Psoas muscle (tissue), 8 donors: Measurements from ENCODE around the gene TRDN. TPM values are rescaled to one million over a fixed set of nuclear protein-coding genes. Genes with fewer than 3 reads are reported as not detected.
A peak's percentile ranks its signal among the peaks of the same experiment; 100 is the strongest.

Experiments used
- ATAC-seq, 4 donors: fragments of 200-7000 bp; cut with Tn5 transposase; one replicate each; pipeline ENCODE4 v1.9.1; 2020; ENCODE audit warnings: moderate library complexity in 3 of 4, mild to moderate bottlenecking in 2 of 4
- DNase-seq, 2 donors: peaks; one replicate each; pipeline ENCODE4 v3.0.0-alpha.2; 2020
- H3K27ac ChIP-seq: fragments of 200-600 bp; one replicate; pipeline ENCODE4 v1.8.0; 2022
- H3K27me3 ChIP-seq, 3 donors: fragments of 200-600 bp in 1 of 3; one replicate each; pipeline versions ENCODE4 v1.6.1 to v1.8.0; 2013 to 2022; ENCODE audit warnings: low read length in 2 of 3, mild to moderate bottlenecking in 2 of 3, moderate library complexity in 1 of 3; ENCODE audit not compliant: insufficient read depth in 3 of 3
- H3K36me3 ChIP-seq, 2 donors: fragments of 200-600 bp in 1 of 2; one replicate each; pipeline versions ENCODE4 v1.6.1 to v1.8.0; 2013 to 2022; ENCODE audit warnings: low read depth in 1 of 2, mild to moderate bottlenecking in 1 of 2, moderate library complexity in 1 of 2; ENCODE audit not compliant: insufficient read depth in 1 of 2
- H3K4me1 ChIP-seq: fragments of 200-600 bp; one replicate; pipeline ENCODE4 v1.8.0; 2022
- H3K4me3 ChIP-seq: fragments of 200-600 bp; one replicate; pipeline ENCODE4 v1.8.0; 2022; ENCODE audit warnings: mild to moderate bottlenecking
- H3K9me3 ChIP-seq: fragments of 200-600 bp; one replicate; pipeline ENCODE4 v1.8.0; 2022
- WGBS, 3 donors: extraction: QIAGEN DNeasy Blood & Tissue Kit; methylation state at CpG; one replicate each; pipeline versions ENCODE4 v1.1.6 to v1.1.7; 2013; 5-methylcytosine and 5-hydroxymethylcytosine counted together
- intact Hi-C, 2 donors: fragments of 100-400 bp; cut with DNase I; formaldehyde crosslinking; loops; one replicate each; pipeline versions ENCODE4 v1.11.0 to v1.14.2; 2022
- polyA plus RNA-seq, 3 donors: library from polyadenylated mRNA; stranded (reverse); fragments of 200-250 nt; gene quantifications; one replicate each; pipeline ENCODE4 v1.2.3, GENCODE V29; 2013
- total RNA-seq, 4 donors: library from RNA; stranded (reverse); fragmentation: NEBNext Ultra II Directional in 2 of 4; extraction: Animal tissue kit (Norgen Biotek cat#: 25700) in 2 of 4; gene quantifications; one replicate each; pipeline versions ENCODE4 v1.2.1 to v1.2.4, GENCODE V29; 2021 to 2023
- TF ChIP-seq, protein P1 (sequence below): fragments of 200-600 bp; IDR thresholded peaks from one replicate; pipeline ENCODE4 v1.8.0; 2022; ENCODE audit warnings: antibody characterized with exemption
- donor health status: healthy with polysubstance abuse.
- donor health status: DM: no; HTN: no; CAD: no; lungs with moderate emphysema.
- donor health status: Bipolar disorder and iron deficiency.
- donor health status: healthy.
- donor health status: DM: yes; HTN: yes; CAD: no.
- donor health status: DM: no; HTN: no; CAD: no.
- donor health status: DM: no; HTN: no; CAD: no.
- donor health status: DM: yes; HTN: yes; CAD: no.

The TRDN gene
- total and polyA plus RNA-seq, 7 donors = 79.7 to 1,361 (median 399) TPM

DNA sequence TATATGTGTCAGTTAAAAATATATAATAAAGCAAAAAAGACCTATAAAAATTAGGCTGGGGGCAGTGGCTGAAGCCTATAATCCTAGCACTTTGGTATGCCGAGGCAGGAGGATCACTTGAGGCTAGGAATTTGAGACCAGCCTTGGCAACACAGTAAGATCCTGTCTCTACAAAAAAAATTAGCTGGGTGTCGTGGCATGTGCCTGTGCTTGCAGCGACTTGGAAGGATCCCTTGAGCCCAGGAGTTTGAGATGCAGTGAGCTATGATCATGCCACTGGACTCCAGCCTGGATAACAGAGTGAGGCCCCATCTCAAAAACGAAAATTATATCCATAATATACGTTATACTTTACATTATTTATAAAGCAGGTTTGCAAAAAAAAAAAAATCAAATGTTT lies 20.7 kb downstream of the TRDN start:
- peak in 1 of 2 donors; percentile 57 for DNase-seq
- Histone ChIP-seq H3K27me3 (no peaks in the 10 kb centered on the region), H3K4me1 (peaks cover 54% of the 10 kb centered on the region), H3K4me3 (peak overlapping the region; percentile 54), H3K36me3 (no peaks in the 10 kb centered on the region), H3K9me3 (no peaks in the 10 kb centered on the region), H3K27ac (peak overlapping the region; percentile 96)
- peak; percentile 39 to 75 (median 69) for ATAC-seq
- WGBS, 3 donors = 24 to 32% (median 26%) methylated on average over 5 of the region's 5 CpGs
- intact Hi-C loops = no loop called here
- TF ChIP-seq, protein P1, sequence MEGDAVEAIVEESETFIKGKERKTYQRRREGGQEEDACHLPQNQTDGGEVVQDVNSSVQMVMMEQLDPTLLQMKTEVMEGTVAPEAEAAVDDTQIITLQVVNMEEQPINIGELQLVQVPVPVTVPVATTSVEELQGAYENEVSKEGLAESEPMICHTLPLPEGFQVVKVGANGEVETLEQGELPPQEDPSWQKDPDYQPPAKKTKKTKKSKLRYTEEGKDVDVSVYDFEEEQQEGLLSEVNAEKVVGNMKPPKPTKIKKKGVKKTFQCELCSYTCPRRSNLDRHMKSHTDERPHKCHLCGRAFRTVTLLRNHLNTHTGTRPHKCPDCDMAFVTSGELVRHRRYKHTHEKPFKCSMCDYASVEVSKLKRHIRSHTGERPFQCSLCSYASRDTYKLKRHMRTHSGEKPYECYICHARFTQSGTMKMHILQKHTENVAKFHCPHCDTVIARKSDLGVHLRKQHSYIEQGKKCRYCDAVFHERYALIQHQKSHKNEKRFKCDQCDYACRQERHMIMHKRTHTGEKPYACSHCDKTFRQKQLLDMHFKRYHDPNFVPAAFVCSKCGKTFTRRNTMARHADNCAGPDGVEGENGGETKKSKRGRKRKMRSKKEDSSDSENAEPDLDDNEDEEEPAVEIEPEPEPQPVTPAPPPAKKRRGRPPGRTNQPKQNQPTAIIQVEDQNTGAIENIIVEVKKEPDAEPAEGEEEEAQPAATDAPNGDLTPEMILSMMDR = no peak

DNA sequence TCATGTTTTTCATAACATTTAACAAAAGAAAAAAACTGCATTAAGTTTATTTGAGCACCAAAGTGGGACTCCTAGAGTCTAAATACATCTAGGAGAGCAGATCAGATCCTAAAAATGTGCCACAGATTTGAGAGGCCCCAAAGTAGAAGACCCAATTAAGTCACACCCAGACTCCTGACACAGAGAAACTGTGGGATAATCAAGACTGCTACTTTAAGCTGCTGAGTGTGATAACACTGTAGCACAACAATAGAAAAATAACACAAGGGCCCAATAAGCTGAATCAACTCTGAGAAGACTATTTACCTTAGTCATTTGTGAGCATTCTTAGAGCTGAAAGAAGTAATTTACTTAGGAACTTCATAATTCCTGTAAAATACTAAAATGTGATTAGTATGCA lies 26.0 kb downstream of the TRDN start:
- peaks cover 67% of the 10 kb centered on the region for H3K4me1 ChIP-seq

DNA sequence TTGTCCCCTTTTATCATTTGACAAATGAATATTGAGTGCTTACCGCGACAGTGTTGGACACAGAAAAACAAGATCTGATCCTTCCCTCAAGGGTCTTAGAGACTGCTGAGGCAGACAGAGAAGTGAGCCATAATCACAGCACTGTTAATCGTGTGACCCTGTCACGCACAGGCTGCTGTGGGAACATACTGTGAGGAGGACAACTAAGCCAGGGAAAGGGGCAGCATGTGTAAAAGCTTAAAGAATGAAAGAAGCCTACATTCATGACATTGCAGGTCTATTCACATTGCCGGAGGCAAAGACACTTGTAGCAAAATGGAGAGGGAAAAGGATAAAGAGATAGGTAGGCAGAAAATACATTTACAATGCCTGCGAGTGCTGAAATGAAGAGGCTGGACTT lies 32.7 kb downstream of the TRDN start:
- Histone ChIP-seq H3K4me1 (peaks cover 73% of the 10 kb centered on the region), H3K27ac (peak overlapping the region; percentile 54), H3K4me3 (peak overlapping the region; percentile 40), H3K36me3 (peaks cover 0 to 10% of the 10 kb centered on the region in 2 donors), H3K27me3 (no peaks in the 10 kb centered on the region), H3K9me3 (no peaks in the 10 kb centered on the region)
- no peak for DNase-seq
- TF ChIP-seq, protein P1 = no peak
- intact Hi-C loops = no loop called here
- WGBS, 3 donors = 32 to 43% (median 34%) methylated on average over 6 of the region's 6 CpGs
- ATAC-seq = peak; percentile 5 to 84 (median 81)

More for the DNA sequence above, 26.0 kb downstream of the TRDN start:
- TF ChIP-seq, protein P1 = no peak
- Histone ChIP-seq H3K9me3 (no peaks in the 10 kb centered on the region), H3K27me3 (no peaks in the 10 kb centered on the region), H3K27ac (peak overlapping the region; percentile 54), H3K4me3 (no peak overlapping the region), H3K36me3 (peaks cover 0 to 11% of the 10 kb centered on the region in 2 donors)
- intact Hi-C loops = no loop called here
- ATAC-seq (no peak), DNase-seq (no peak)

DNA sequence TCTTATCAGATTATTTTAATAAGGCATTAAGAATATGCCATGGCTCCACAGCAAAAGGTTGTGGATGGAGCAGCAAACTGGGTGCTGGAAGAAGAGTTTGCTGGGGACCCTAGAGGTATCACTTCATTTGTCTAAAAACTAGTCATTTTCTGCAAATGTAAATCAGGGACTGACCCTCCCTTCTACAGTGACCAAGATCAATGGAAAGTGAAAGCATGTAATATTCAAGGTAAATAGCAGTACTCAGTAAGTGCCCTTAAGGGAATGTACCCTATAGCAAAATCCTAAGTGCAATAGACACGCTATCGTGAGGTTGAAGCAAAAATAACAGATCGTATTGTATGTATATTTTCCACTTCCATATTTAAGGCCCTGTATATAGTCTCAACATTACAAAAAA lies 38.7 kb downstream of the TRDN start:
- 63 to 83% (median 67%) methylated on average over 3 of the region's 3 CpGs for WGBS, 3 donors
- Histone ChIP-seq H3K27me3 (no peaks in the 10 kb centered on the region), H3K4me3 (no peak overlapping the region), H3K36me3 (no peaks in the 10 kb centered on the region), H3K27ac (peak overlapping the region; percentile 36), H3K4me1 (peaks cover 70% of the 10 kb centered on the region), H3K9me3 (no peaks in the 10 kb centered on the region)
- peak in 1 of 4 donors; percentile 2 for ATAC-seq
- no peak for DNase-seq
- intact Hi-C loops = no loop called here
- TF ChIP-seq, protein P1 = no peak

DNA sequence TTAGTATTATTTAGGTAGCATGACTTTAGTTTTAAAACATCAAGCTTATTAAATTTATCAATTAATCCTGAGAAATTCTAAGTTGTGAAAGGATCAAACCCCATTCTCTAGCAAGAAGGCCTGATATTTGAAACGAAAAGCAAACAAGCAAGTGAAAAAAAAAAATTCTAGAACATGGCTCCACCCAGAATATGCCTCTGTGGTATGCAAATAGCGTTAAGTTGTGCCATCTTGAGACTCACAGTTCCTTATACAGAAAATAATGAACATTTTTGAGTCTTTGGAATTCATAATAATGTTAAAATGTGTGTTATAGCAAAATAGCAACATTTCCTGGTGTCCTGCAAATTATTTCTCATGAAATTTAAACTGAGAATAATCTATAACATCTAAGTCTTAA lies 42.0 kb downstream of the TRDN start:
- no peaks in the 10 kb centered on the region for H3K9me3 ChIP-seq
- peak overlapping the region; percentile 66 for H3K27ac ChIP-seq

More for the DNA sequence above, 42.0 kb downstream of the TRDN start:
- ATAC-seq (no peak), DNase-seq (no peak)
- H3K4me1 ChIP-seq = peaks cover 70% of the 10 kb centered on the region
- TF ChIP-seq, protein P1 = no peak
- intact Hi-C loops = no loop called here
- H3K4me3 ChIP-seq = no peak overlapping the region
- H3K36me3 ChIP-seq = no peaks in the 10 kb centered on the region
- WGBS, 3 donors = 32 to 60% (median 43%) methylated on average over 2 of the region's 2 CpGs
- H3K27me3 ChIP-seq = no peaks in the 10 kb centered on the region
